K562 (cell line): ENCODE results near the gene SRI. TPM values are rescaled to one million over a fixed set of nuclear protein-coding genes. Genes with fewer than 3 reads are reported as not detected.
A peak's percentile ranks its signal among the peaks of the same experiment; 100 is the strongest.

Experiments
- ATAC-seq: fragments of 200-7000 bp; cut with Tn5 transposase; 3 replicates; pipeline ENCODE4 v1.9.1; 2020; ENCODE audit warnings: moderate library complexity
- BruUV-seq: library from RNA; stranded (reverse); fragments of 400-500 nt; replicated peaks from 2 replicates; lab custom pipeline; 2021; lab: Mats Ljungman, UMichigan
- CTCF ChIA-PET: fragments of 300-600 bp; formaldehyde crosslinking; extraction: SDS; loops from one replicate; lab custom pipeline; 2021; ENCODE audit warnings: low intra/inter-chr PET ratio; lab: Yijun Ruan, JAX
- POLR2A ChIA-PET: fragments of 300-600, 350-650 bp; sonication (Branson Sonifier 250); formaldehyde crosslinking; extraction: SDS; loops from one replicate; lab custom pipeline; 2021; ENCODE audit warnings: antibody characterized with exemption, inconsistent platforms; lab: Yijun Ruan, JAX
- DNase-seq, 4 experiments: peaks; one replicate each; pipeline versions ENCODE4 v3.0.0 to v3.0.0-alpha.2; 2011 to 2018; ENCODE audit warnings: low spot score in 3 of 4, mixed read lengths in 3 of 4; ENCODE audit errors: extremely low read depth in 1 of 4
- FAIRE-seq: peaks from 2 replicates; lab custom pipeline; 2011; peaks lifted over from hg19 to GRCh38; lab: Jason Lieb, UNC
- H2AFZ ChIP-seq: 2 replicates; pipeline ENCODE4 v1.6.0; 2011; ENCODE audit warnings: low read depth, low read length, control low read depth, inconsistent platforms
- H3K27ac ChIP-seq: fragments of 200-600 bp; 3 replicates; pipeline ENCODE4 v1.8.0; 2011; ENCODE audit warnings: low read depth, mild to moderate bottlenecking, control low read depth, inconsistent platforms, low read length, moderate library complexity, mixed read lengths; ENCODE audit errors: extremely low read depth
- H3K27me3 ChIP-seq, 2 experiments: fragments of 300-600 bp in 1 of 2; 2 replicates in 1 of 2; 3 replicates in 1 of 2; pipeline versions ENCODE4 v1.6.0 to v1.8.0; 2011; ENCODE audit warnings: inconsistent platforms in 2 of 2, low read length in 2 of 2, mild to moderate bottlenecking in 1 of 2, mixed read lengths in 1 of 2, moderate library complexity in 1 of 2; ENCODE audit not compliant: control insufficient read depth in 2 of 2, insufficient read depth in 2 of 2
- H3K36me3 ChIP-seq: fragments of 300-600 bp; 3 replicates; pipeline ENCODE4 v1.8.0; 2011; ENCODE audit warnings: mild to moderate bottlenecking, low read length, inconsistent platforms; ENCODE audit not compliant: control insufficient read depth, insufficient read depth
- H3K4me1 ChIP-seq, 2 experiments: fragments of 200-600 bp in 1 of 2; replicated peaks in 1 of 2; 2 replicates in 1 of 2; 3 replicates in 1 of 2; pipeline versions ENCODE4 v1.5.1 to v1.8.0; 2011; ENCODE audit warnings: inconsistent platforms in 2 of 2, low read length in 2 of 2, mild to moderate bottlenecking in 1 of 2, mixed read lengths in 1 of 2, moderate library complexity in 1 of 2; ENCODE audit not compliant: control insufficient read depth in 2 of 2, insufficient read depth in 2 of 2
- H3K4me2 ChIP-seq: 2 replicates; pipeline ENCODE4 v1.6.1; 2011; ENCODE audit warnings: low read length, control low read depth, inconsistent platforms, mixed read lengths; ENCODE audit not compliant: insufficient read depth
- H3K4me3 ChIP-seq: fragments of 200-600 bp; sonication (generic), shearing (Covaris generic); 2 replicates; pipeline ENCODE4 v1.5.1; 2016; ENCODE audit warnings: control low read depth, inconsistent platforms
- H3K79me2 ChIP-seq: fragments of 200-600 bp; 3 replicates; pipeline ENCODE4 v1.8.0; 2011; ENCODE audit warnings: low read length, inconsistent platforms; ENCODE audit not compliant: control insufficient read depth, insufficient read depth
- H3K9ac ChIP-seq, 2 experiments: 2 replicates each; pipeline versions ENCODE4 v1.6.0 to v1.6.1; 2011; ENCODE audit warnings: low read depth in 2 of 2, low read length in 2 of 2, control low read depth in 1 of 2, inconsistent platforms in 1 of 2, mild to moderate bottlenecking in 1 of 2, mixed read lengths in 1 of 2; ENCODE audit not compliant: insufficient read depth in 1 of 2
- H3K9me1 ChIP-seq: one replicate; pipeline ENCODE4 v1.6.0; 2011; ENCODE audit warnings: inconsistent platforms, mild to moderate bottlenecking, low read length, moderate library complexity; ENCODE audit not compliant: control insufficient read depth, insufficient read depth
- H3K9me3 ChIP-seq: replicated peaks from 2 replicates; pipeline ENCODE4 v1.5.1; 2011; ENCODE audit warnings: low read depth, low read length, inconsistent platforms; ENCODE audit not compliant: control insufficient read depth, insufficient read depth
- H4K20me1 ChIP-seq: replicated peaks from 2 replicates; pipeline ENCODE4 v1.6.1; 2011; ENCODE audit warnings: low read length, inconsistent platforms, mixed read lengths; ENCODE audit not compliant: control insufficient read depth, insufficient read depth
- BDP1 ChIP-seq: IDR thresholded peaks from 3 replicates; pipeline ENCODE4 v1.6.1; 2011; ENCODE audit not compliant: insufficient read length, insufficient read depth
- CBX2 ChIP-seq: fragments of 200-600 bp; sonication (generic); IDR thresholded peaks from one replicate; pipeline ENCODE4 v1.6.1; 2012; ENCODE audit warnings: mild to moderate bottlenecking, low read length, inconsistent platforms; ENCODE audit not compliant: insufficient read depth, poor library complexity, severe bottlenecking
- ESRRA ChIP-seq: fragments of 450-650 bp; IDR thresholded peaks from 2 replicates; pipeline ENCODE4 v1.6.1; 2014; ENCODE audit warnings: low read depth, mild to moderate bottlenecking, moderate library complexity, borderline replicate concordance
- ETV6 ChIP-seq, 3 experiments: fragments of 150-350 bp in 1 of 3; sonication (generic) in 1 of 3; formaldehyde crosslinking in 1 of 3; IDR thresholded peaks; 2 replicates each; pipeline versions ENCODE4 v1.6.1 to v1.8.0; 2014 to 2022; ENCODE audit warnings: borderline replicate concordance in 2 of 3, low read depth in 2 of 3, antibody characterized with exemption in 1 of 3, low read length in 1 of 3, mild to moderate bottlenecking in 1 of 3, missing genetic modification reagents in 1 of 3
- FOXJ2 ChIP-seq: fragments of 200-800 bp; sonication (Bioruptor generic); IDR thresholded peaks from 2 replicates; pipeline ENCODE4 v1.6.1; 2016; ENCODE audit warnings: missing genetic modification characterization, missing compliant biosample characterization
- ZNF282 ChIP-seq: sonication (generic); formaldehyde crosslinking; IDR thresholded peaks from 2 replicates; pipeline ENCODE4 v1.8.1; 2023; ENCODE audit warnings: missing genetic modification reagents
- ZNF75A ChIP-seq: fragments of 450-650 bp; formaldehyde crosslinking; IDR thresholded peaks from 2 replicates; pipeline ENCODE4 v1.4.0; 2020; ENCODE audit warnings: mild to moderate bottlenecking
- ZZZ3 ChIP-seq: fragments of 450-650 bp; IDR thresholded peaks from 2 replicates; pipeline ENCODE4 v1.6.1; 2016; ENCODE audit warnings: antibody characterized with exemption, mild to moderate bottlenecking, moderate library complexity
- WGBS: fragments of 100-300 bp; shearing (Covaris generic); methylation state at CpG from one replicate; pipeline ENCODE4 v1.1.6; 2016; ENCODE audit warnings: low coverage, mixed read lengths; ENCODE audit not compliant: insufficient coverage; ENCODE audit errors: missing lambda C conversion rate; 5-methylcytosine and 5-hydroxymethylcytosine counted together
- in situ Hi-C: fragments of 300-500 bp; cut with MboI; formaldehyde crosslinking; loops from 4 replicates; pipeline ENCODE4 v1.15.0; 2018; ENCODE audit warnings: inconsistent platforms, mixed read lengths
- intact Hi-C: fragments of 100-400 bp; cut with micrococcal nuclease; formaldehyde crosslinking; loops from 2 replicates; pipeline ENCODE4 v1.14.2; 2022
- polyA plus RNA-seq, 8 experiments: library from polyadenylated mRNA; depleted of rRNA in 4 of 8; stranded (reverse) in 5 of 8; unstranded in 3 of 8; fragments of >200 nt; fragmentation: Nextera tagmentation in 2 of 8; fragmentation: Illumina TruSeq in 1 of 8; extraction: Ambion mirVana in 2 of 8; extraction: Trizol in 1 of 8; gene quantifications; 2 replicates each; pipeline versions ENCODE4 v1.2.1 to v1.2.3, GENCODE V29; 2011 to 2014; ENCODE audit warnings: inconsistent platforms in 1 of 8, missing spikeins in 1 of 8
- total RNA-seq, 7 experiments: library from RNA; depleted of rRNA in 6 of 7; stranded (reverse); fragments of >200 nt in 6 of 7; fragmentation: Illumina TruSeq in 2 of 7; extraction: Trizol in 2 of 7; gene quantifications; 2 replicates each; pipeline versions ENCODE4 v1.2.1 to v1.2.3, GENCODE V29; 2011 to 2021; ENCODE audit warnings: low replicate concordance in 1 of 7
- TF ChIP-seq, protein P1 (sequence below), 3 experiments: fragments of 200-800 bp in 1 of 3; fragments of 250-450 bp in 1 of 3; fragments of 450-650 bp in 1 of 3; sonication (Bioruptor Pico) in 1 of 3; sonication (Bioruptor generic) in 1 of 3; formaldehyde crosslinking in 1 of 3; IDR thresholded peaks; 2 replicates each; pipeline versions ENCODE4 v1.6.1 to v1.8.0; 2016 to 2022; ENCODE audit warnings: mild to moderate bottlenecking in 2 of 3, missing genetic modification characterization in 2 of 3, missing compliant biosample characterization in 1 of 3, moderate library complexity in 1 of 3

Gene SRI
- total and polyA plus RNA-seq, 9 of the 15 experiments (the other 6 are each of a cell fraction or from before 2014, with no cell fraction given): 56.4 to 158 (median 119) TPM

DNA sequence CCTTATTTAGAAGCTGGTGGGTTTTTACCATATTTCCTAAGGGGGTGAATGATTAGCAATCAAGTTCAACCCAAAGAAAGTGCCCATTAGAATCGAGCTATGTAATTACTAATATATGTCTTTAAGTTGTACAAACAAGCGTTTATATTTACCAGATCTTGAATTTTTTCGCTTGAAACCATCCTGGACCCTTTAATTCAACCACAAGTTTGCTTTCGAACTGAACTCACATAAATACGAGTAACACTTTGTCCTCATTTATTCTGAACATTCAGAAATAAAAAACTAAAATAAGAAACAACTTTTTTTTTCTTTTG is 1.5 kb downstream of the SRI start:
- ATAC-seq (no peak), FAIRE-seq (no peak), DNase-seq (no peak)
- Histone ChIP-seq H3K79me2 (peaks cover 28% of the 10 kb centered on the region), H3K4me2 (peak overlapping the region; percentile 82), H3K36me3 (peaks cover 41% of the 10 kb centered on the region), H3K9me1 (no peaks in the 10 kb centered on the region), H3K9me3 (no peaks in the 10 kb centered on the region), H3K27ac (peak overlapping the region; percentile 94; the same call in 2 of the 3 replicates), H2AFZ (peak overlapping the region; percentile 90), H4K20me1 (no peaks in the 10 kb centered on the region), H3K27me3 (no peaks in the 10 kb centered on the region), H3K4me3 (peak overlapping the region; percentile 89), H3K4me1 (peaks cover 0 to 17% of the 10 kb centered on the region in 2 experiments; a peak in 3 of 5 replicates), H3K9ac (peak overlapping the region in 1 of 2 experiments; percentile 87; a peak in 2 of 4 replicates)
- 10% methylated on average over 5 of the region's 5 CpGs for WGBS
- in situ Hi-C loops (no loop called here), intact Hi-C loops (loop anchor here (5.0 to 10.0 kb wide), 2 partner anchors 344 to 464 kb away; partner anchors contain the start of genes DBF4 and SLC25A40)
- CTCF ChIA-PET: no interaction called here
- POLR2A ChIA-PET: interaction anchor here (0.6 to 1.3 kb wide), 5 partner anchors 10 to 324 kb away, joined by 3 to 6 read pairs (median 3); no protein-coding TSS in a partner anchor
- TF ChIP-seq ZNF75A (CRISPR knock-in tag) (no peak), ZNF282 (CRISPR knock-in tag) (no peak), ZZZ3 (no peak), CBX2 (no peak), ESRRA (no peak), BDP1 (no peak), ETV6 (IDR thresholded peaks at IDR 0.05; ENCODE audit: borderline replicate concordance in 1 of 2, low read depth in 2 of 2, low read length in 1 of 2) (no peak), ETV6 (CRISPR knock-in tag; IDR thresholded peaks at IDR 0.05; ENCODE audit: borderline replicate concordance) (no peak), FOXJ2 (tag) (0 out of 2 replicates have a peak, but pooled peaks have one; percentile 7)
- TF ChIP-seq, protein P1, sequence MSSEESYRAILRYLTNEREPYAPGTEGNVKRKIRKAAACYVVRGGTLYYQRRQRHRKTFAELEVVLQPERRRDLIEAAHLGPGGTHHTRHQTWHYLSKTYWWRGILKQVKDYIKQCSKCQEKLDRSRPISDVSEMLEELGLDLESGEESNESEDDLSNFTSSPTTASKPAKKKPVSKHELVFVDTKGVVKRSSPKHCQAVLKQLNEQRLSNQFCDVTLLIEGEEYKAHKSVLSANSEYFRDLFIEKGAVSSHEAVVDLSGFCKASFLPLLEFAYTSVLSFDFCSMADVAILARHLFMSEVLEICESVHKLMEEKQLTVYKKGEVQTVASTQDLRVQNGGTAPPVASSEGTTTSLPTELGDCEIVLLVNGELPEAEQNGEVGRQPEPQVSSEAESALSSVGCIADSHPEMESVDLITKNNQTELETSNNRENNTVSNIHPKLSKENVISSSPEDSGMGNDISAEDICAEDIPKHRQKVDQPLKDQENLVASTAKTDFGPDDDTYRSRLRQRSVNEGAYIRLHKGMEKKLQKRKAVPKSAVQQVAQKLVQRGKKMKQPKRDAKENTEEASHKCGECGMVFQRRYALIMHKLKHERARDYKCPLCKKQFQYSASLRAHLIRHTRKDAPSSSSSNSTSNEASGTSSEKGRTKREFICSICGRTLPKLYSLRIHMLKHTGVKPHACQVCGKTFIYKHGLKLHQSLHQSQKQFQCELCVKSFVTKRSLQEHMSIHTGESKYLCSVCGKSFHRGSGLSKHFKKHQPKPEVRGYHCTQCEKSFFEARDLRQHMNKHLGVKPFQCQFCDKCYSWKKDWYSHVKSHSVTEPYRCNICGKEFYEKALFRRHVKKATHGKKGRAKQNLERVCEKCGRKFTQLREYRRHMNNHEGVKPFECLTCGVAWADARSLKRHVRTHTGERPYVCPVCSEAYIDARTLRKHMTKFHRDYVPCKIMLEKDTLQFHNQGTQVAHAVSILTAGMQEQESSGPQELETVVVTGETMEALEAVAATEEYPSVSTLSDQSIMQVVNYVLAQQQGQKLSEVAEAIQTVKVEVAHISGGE (CRISPR knock-in tag; IDR thresholded peaks at IDR 0.05): peak in 1 of 3 experiments; percentile 5; a peak in 1 of 6 replicates
- no TSS peak for BruUV-seq
